Hematopoietic multipotent progenitor cell treated with erythropoietin and hydrocortisone succinate and interleukin-3 and kit ligand, for 4 days (in vitro differentiated cells): ENCODE measurements around the gene PASK.
A peak's percentile ranks its signal among the peaks of the same experiment; 100 is the strongest.

Source experiments
- DNase-seq: peaks from one replicate; pipeline ENCODE4 v3.0.0-alpha.2; 2015

The PASK gene

GRCh38 chr2:241179899-241180298, 30.6 kb upstream of the PASK start:
- no peak for DNase-seq

GRCh38 chr2:241178961-241179360, 29.7 kb upstream of the PASK start:
- DNase-seq: no peak

- DNase-seq: no peak
These were observed 28.5 kb upstream of the PASK start for GRCh38 chr2:241177526-241178334.

- DNase-seq: no peak
These were observed 24.3 kb upstream of the PASK start for GRCh38 chr2:241173557-241173956.

- DNase-seq: no peak
These were observed 19.1 kb upstream of the PASK start for GRCh38 chr2:241168366-241168765.

GRCh38 chr2:241163601-241164118, 14.4 kb upstream of the PASK start:
- DNase-seq: no peak

- DNase-seq: no peak
These were observed 12.5 kb upstream of the PASK start for GRCh38 chr2:241161646-241162281.

GRCh38 chr2:241160318-241160717, 11.0 kb upstream of the PASK start:
- DNase-seq: no peak

- no peak for DNase-seq
These were observed 9.8 kb upstream of the PASK start for GRCh38 chr2:241159116-241159515.

- DNase-seq: no peak
These were observed 9.3 kb upstream of the PASK start for GRCh38 chr2:241158546-241158900.

- DNase-seq: no peak
These were observed 8.7 kb upstream of the PASK start for GRCh38 chr2:241157841-241158545.

- DNase-seq: peak; percentile 67
These were observed 7.7 kb upstream of the PASK start for GRCh38 chr2:241156971-241157441.

GRCh38 chr2:241155936-241156335, 6.7 kb upstream of the PASK start:
- no peak for DNase-seq

GRCh38 chr2:241154915-241155314, 5.6 kb upstream of the PASK start:
- no peak for DNase-seq

GRCh38 chr2:241153616-241154015, 4.3 kb upstream of the PASK start:
- DNase-seq: no peak

- DNase-seq: no peak
These were observed 2.8 kb upstream of the PASK start for GRCh38 chr2:241151934-241152660.

GRCh38 chr2:241150660-241151530, 1.6 kb upstream of the PASK start:
- no peak for DNase-seq

GRCh38 chr2:241149925-241150659, 820 bp upstream of the PASK start, which contains the start of gene PPP1R7:
Gene PPP1R7 (plus strand): TSS chr2:241150467. CDS start chr2:241150496, 29 bp downstream.
- DNase-seq: peak; percentile 97

GRCh38 chr2:241149675-241149924, 328 bp upstream of the PASK start:
- DNase-seq: no peak

GRCh38 chr2:241148239-241148638, 1.0 kb downstream of the PASK start:
- no peak for DNase-seq

GRCh38 chr2:241147336-241147735, 1.9 kb downstream of the PASK start:
- DNase-seq: no peak
